Activated B cell treated with CpG ODN at 0.5 μM for 24 hours (primary cell): ENCODE measurements around the gene CSF1. TPM values are rescaled to one million over a fixed set of nuclear protein-coding genes. Genes with fewer than 3 reads are reported as not detected.

Experiments used
- ATAC-seq: fragments of 200-7000 bp; cut with Tn5 transposase; one replicate; pipeline ENCODE4 v1.10.0; 2021; ENCODE audit warnings: low read depth, mild to moderate bottlenecking, moderate library complexity
- CTCF ChIA-PET: fragments of 350-600 bp; sonication (Branson Sonifier 250); formaldehyde crosslinking; loops from one replicate; lab custom pipeline; 2021; ENCODE audit warnings: antibody characterized with exemption; lab: Charles Lee
- POLR2A ChIA-PET: fragments of 350-600 bp; sonication (Branson Sonifier 250); formaldehyde crosslinking; loops from one replicate; lab custom pipeline; 2021; ENCODE audit warnings: antibody characterized with exemption; lab: Charles Lee
- DNase-seq: peaks from one replicate; pipeline ENCODE4 v3.0.0; 2022
- H3K27ac Mint-ChIP-seq: one replicate; pipeline ENCODE4 v1.8.0; 2020; ENCODE audit warnings: mixed read lengths
- H3K27me3 Mint-ChIP-seq: one replicate; pipeline ENCODE4 v1.8.0; 2021; ENCODE audit warnings: mixed read lengths
- H3K36me3 Mint-ChIP-seq: one replicate; pipeline ENCODE4 v1.8.0; 2021; ENCODE audit warnings: low read depth, mixed read lengths
- H3K4me1 Mint-ChIP-seq: one replicate; pipeline ENCODE4 v1.8.0; 2021; ENCODE audit warnings: mixed read lengths
- H3K4me3 Mint-ChIP-seq: one replicate; pipeline ENCODE4 v1.8.0; 2020; ENCODE audit warnings: mild to moderate bottlenecking, mixed read lengths
- H3K9me3 Mint-ChIP-seq: one replicate; pipeline ENCODE4 v1.8.0; 2020; ENCODE audit warnings: mixed read lengths
- CTCF ChIP-seq: fragments of 200-600 bp; IDR thresholded peaks from one replicate; pipeline ENCODE4 v1.8.0; 2022; ENCODE audit warnings: antibody characterized with exemption, mild to moderate bottlenecking
- intact Hi-C: fragments of 100-400 bp; cut with micrococcal nuclease; formaldehyde crosslinking; loops from one replicate; pipeline ENCODE4 v1.15.1; 2024
- total RNA-seq: library from RNA; stranded (reverse); gene quantifications from 2 replicates; pipeline ENCODE4 v1.2.3, GENCODE V29; 2022

CSF1 gene
- total RNA-seq, 1 donor from 2014 or later = 2.0 TPM

- no peak for TF ChIP-seq CTCF
- Mint-ChIP-seq H3K36me3 (no peaks in the 10 kb centered on the region), H3K4me3 (no peak overlapping the region), H3K4me1 (peaks cover 18% of the 10 kb centered on the region), H3K9me3 (no peaks in the 10 kb centered on the region), H3K27ac (no peak overlapping the region), H3K27me3 (peaks cover 26% of the 10 kb centered on the region)
- intact Hi-C loops = no loop called here
- POLR2A ChIA-PET = no interaction called here
- CTCF ChIA-PET = interaction anchor here (1.6 kb wide), 1 partner anchor 16 kb away, joined by 3 read pairs; no protein-coding TSS in a partner anchor
- DNase-seq (no peak), ATAC-seq (no peak)
These were observed 8.3 kb upstream of the CSF1 start for GRCh38 chr1:109902204-109902985.

- ChIA-PET POLR2A (interaction anchor here (0.5 to 1.0 kb wide), 2 partner anchors 16 to 732 kb away, joined by 3 to 4 read pairs; no protein-coding TSS in a partner anchor), CTCF (interaction anchor here (0.6 to 1.6 kb wide), 3 partner anchors 17 to 1578 kb away, joined by 3 read pairs; partner anchors contain the start of gene AHCYL1)
- no peak overlapping the region for H3K27ac Mint-ChIP-seq
- TF ChIP-seq CTCF = no peak
- peaks cover 30% of the 10 kb centered on the region for H3K27me3 Mint-ChIP-seq
- no peak overlapping the region for H3K4me3 Mint-ChIP-seq
- H3K4me1 Mint-ChIP-seq = peaks cover 20% of the 10 kb centered on the region
- no peak for ATAC-seq
- no peak for DNase-seq
- intact Hi-C loops = no loop called here
- H3K9me3 Mint-ChIP-seq = no peaks in the 10 kb centered on the region
- H3K36me3 Mint-ChIP-seq = no peaks in the 10 kb centered on the region
These were observed 7.2 kb upstream of the CSF1 start for GRCh38 chr1:109903376-109903930.

- DNase-seq = no peak
- H3K36me3 Mint-ChIP-seq = no peaks in the 10 kb centered on the region
- no peak for ATAC-seq
- peaks cover 20% of the 10 kb centered on the region for H3K4me1 Mint-ChIP-seq
- intact Hi-C loops = no loop called here
- H3K27me3 Mint-ChIP-seq = peaks cover 32% of the 10 kb centered on the region
- CTCF ChIA-PET = interaction anchor here (0.6 to 1.1 kb wide), 2 partner anchors 80 to 1577 kb away, joined by 3 read pairs; partner anchors contain the start of gene AHCYL1
- no peak for TF ChIP-seq CTCF
- H3K27ac Mint-ChIP-seq = no peak overlapping the region
- H3K4me3 Mint-ChIP-seq = no peak overlapping the region
- POLR2A ChIA-PET = interaction anchor here (0.5 to 1.0 kb wide), 4 partner anchors 16 to 1322 kb away, joined by 3 to 4 read pairs (median 4); no protein-coding TSS in a partner anchor
- H3K9me3 Mint-ChIP-seq = no peaks in the 10 kb centered on the region
These were observed 6.4 kb upstream of the CSF1 start for GRCh38 chr1:109904105-109904817.

DNA sequence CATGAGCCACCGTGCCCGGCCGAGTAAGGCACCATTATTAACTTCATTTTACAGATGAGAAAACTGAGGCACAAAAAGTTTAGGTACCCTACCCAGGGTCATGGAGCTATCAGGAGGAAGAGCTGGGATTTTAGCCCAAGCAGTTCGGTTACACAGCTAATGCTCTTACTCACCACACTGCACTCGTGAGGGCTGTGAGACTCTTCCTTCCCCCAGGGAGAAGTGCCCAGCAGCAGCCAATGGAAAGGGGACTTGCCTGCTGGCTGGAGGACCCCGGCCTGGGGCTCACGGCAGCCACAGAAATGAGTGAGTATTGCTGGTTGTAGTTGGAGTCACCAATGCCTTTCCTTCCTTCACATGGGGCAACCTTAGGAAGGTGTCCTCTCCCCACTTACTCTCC is 5.2 kb upstream of the CSF1 start:
- intact Hi-C loops = no loop called here
- Mint-ChIP-seq H3K9me3 (no peaks in the 10 kb centered on the region), H3K36me3 (no peaks in the 10 kb centered on the region), H3K27ac (peak overlapping the region; percentile 75), H3K4me3 (no peak overlapping the region), H3K4me1 (peaks cover 26% of the 10 kb centered on the region), H3K27me3 (peaks cover 35% of the 10 kb centered on the region)
- ATAC-seq = no peak
- TF ChIP-seq CTCF = no peak
- ChIA-PET CTCF (no interaction called here), POLR2A (interaction anchor here (1.0 kb wide), 1 partner anchor 18 kb away, joined by 4 read pairs; no protein-coding TSS in a partner anchor)
- DNase-seq = no peak
